LNCAP (cell line): Measurements from ENCODE around the gene CENPT.

Experiments
- CTCF ChIP-seq: fragments of 450-650 bp; IDR thresholded peaks from 2 replicates; pipeline ENCODE4 v1.5.1; 2017; ENCODE audit warnings: mild to moderate bottlenecking

CENPT gene

DNA sequence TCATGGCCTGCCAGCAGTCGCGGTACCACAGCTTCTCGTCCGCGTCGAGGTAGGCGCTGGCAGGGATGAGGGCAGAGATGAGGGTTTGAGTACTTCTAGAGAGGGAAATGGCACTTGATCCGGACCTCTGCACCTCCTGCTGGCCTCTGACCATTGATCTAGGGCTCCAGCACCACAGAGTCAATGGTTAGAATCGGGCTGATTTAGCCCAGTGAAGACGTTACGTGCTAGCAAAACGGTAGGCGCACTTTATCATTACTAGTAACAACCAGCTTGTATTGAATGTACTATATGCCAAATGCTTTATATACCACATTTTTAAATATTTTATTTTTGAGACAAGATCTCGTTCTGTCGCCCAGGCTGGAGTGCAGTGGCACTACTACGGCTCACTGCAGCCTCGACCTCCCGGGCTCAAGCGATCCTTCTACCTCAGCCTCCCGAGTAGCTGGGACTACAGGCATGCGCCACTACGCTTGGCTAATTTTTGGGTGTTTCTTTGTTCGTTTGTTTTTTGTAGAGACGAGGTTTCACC is 40.3 kb downstream of the CENPT start:
- TF ChIP-seq CTCF = no peak

- TF ChIP-seq CTCF = no peak
These were observed 40.9 kb downstream of the CENPT start, which contains the start of the genes RANBP10 and TSNAXIP1 for GRCh38 chr16:67806428-67807147. Gene RANBP10 (minus strand): TSS chr16:67806560. CDS start chr16:67806536, 24 bp downstream. Gene TSNAXIP1 (plus strand): TSS chr16:67806889. CDS start chr16:67807150, 261 bp downstream.

DNA sequence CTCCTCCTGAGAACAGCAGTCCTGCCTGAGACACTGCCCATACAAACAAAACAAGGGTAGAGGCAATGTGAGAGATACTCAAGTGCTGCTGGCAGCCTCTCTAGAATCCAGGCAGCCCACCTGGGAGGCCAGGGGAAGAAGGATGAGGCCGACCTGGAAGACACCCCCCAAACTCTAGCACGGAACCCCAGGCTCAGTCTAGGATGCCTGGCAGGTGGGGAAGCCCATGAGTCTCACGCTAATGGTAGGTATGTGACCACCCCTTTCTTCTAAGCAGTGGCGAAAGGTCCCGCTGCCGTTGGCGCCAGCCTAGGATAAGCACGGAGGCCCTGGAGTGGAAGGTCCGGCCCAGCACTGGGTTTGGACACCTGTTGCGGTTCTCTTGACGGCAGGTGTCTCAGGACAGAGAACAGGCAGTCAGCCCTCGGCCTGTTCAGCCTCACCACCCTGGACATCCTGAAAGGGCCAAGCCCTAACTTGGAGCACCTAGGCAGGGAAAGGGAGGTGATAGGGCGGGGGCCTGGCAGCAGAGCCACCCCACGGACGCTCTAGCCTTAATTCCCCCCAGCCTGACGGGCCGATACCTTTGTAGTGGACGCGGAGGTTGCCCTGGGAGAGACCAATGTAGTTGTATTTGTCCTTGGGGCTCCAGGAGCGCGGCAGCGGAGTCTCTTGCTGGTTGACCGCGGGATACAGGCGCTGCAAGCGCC is 41.6 kb downstream of the CENPT start:
- no peak for TF ChIP-seq CTCF

- no peak for TF ChIP-seq CTCF
These were observed 42.5 kb downstream of the CENPT start for GRCh38 chr16:67804853-67805542.

GRCh38 chr16:67803894-67804293 is 43.6 kb downstream of the CENPT start:
- TF ChIP-seq CTCF = no peak

DNA sequence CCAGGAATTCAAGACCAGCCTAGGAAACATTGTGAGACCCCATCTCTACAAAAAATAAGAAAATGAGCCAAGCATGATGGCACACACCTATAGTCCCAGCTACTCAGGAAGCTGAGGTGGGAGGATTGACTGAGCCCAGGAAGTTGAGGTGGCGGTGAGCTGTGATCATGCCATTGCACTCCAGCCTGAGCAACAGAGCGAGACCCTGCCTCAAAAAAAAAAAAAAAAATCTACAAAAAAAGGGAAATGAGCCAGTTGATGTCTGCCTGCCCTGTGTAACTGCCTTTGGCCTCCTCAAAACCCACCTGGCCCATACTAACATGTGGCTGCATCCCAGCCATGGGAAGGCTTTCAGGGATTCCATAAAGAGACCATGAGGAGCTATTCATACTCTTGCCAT is 45.6 kb downstream of the CENPT start:
- no peak for TF ChIP-seq CTCF

DNA sequence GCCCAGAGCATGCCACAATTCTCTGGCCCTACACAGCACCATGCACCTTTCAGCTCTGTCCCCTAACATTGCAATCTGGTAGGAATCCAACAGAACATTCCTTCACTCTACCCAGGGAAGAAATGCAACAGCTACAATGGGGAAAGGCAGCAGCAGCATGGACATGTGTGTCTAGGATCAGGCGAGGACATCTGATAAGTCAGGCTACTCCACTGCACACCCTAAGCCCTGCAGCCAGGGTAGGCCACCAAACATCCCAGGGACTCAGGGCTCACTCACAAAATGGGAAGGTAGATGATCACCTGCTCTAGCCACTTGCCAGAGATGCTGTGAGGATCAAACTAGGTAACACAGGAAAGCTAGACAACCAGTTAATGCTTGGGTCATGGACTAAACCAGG is 46.3 kb downstream of the CENPT start:
- TF ChIP-seq CTCF = no peak
